Measurements from ENCODE around the gene C1orf146.
"Not testable (repeated sequence)": the region's sequence is repeated elsewhere in the genome, so short reads cannot be mapped to it uniquely, and the experiment has no call there.

The C1orf146 gene

GRCh38 chr1:92276082-92276481 is 58.4 kb downstream of the C1orf146 start:
- no peak for DNase-seq

GRCh38 chr1:92277105-92277723 is 59.5 kb downstream of the C1orf146 start:
- DNase-seq, result no peak

- not testable (repeated sequence) for DNase-seq
Observed at GRCh38 chr1:92279781-92280180, 62.1 kb downstream of the C1orf146 start.

GRCh38 chr1:92281411-92281810 is 63.7 kb downstream of the C1orf146 start:
- DNase-seq, result not testable (repeated sequence)

- DNase-seq, result peak; percentile 27 to 77 (median 28)
Observed at GRCh38 chr1:92291372-92291999, 73.8 kb downstream of the C1orf146 start.

All from NCI-H1417 (cell line).